MV-4-11 (cell line): ENCODE data around the gene GNAL.

Source experiments
- DNase-seq: peaks from one replicate; lab custom pipeline; 2025; lab: John Stamatoyannopoulos, UW

GNAL gene

DNA sequence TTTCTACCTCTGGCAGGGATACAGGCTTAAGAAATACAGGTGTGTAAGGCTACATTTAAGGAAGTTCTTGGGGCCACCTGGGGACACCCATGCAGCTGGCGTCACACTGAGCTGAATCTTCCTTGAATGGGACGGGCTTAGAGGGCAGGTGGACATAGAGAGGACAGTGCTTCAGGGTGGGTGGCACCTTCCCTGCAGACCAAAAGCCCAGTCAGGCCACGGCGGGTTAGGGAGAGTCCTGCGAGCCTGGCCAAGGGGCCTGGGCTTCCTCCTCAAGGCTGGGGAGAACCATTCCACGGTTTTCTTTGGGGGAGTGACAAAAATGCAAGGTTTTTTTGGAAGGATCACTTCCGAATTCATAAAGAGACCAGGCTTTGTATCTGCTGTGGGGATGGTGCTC is 73.4 kb downstream of the GNAL start:
- DNase-seq, result no peak

DNA sequence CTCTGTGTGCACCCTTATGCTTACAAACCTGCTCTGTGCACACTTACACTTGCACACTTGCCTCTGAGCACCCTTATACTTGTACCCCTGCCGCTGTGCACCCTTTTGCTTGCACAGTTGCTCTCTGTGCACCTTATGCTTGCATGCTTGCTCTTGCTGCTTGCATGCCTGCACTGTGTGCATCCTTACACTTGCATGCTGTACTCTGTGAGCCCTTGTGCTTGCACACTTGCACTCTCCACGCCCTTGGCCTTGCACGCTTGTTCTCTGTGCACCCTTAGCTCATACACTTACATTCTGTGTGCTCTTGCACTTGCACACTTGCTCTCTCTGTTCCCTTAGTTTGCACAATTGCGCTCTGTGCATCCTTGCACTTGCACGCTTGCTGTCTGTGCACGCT is 78.3 kb downstream of the GNAL start:
- no peak for DNase-seq

GRCh38 chr18:11767935-11768334 is 78.9 kb downstream of the GNAL start:
- DNase-seq, result no peak

- DNase-seq, result no peak
These were observed 86.5 kb downstream of the GNAL start for GRCh38 chr18:11775436-11776174.

- no peak for DNase-seq
These were observed 91.0 kb downstream of the GNAL start for GRCh38 chr18:11780042-11780441.

- DNase-seq, result no peak
These were observed 94.8 kb downstream of the GNAL start for GRCh38 chr18:11783716-11784331.

GRCh38 chr18:11784674-11785304 is 95.7 kb downstream of the GNAL start:
- DNase-seq, result no peak

DNA sequence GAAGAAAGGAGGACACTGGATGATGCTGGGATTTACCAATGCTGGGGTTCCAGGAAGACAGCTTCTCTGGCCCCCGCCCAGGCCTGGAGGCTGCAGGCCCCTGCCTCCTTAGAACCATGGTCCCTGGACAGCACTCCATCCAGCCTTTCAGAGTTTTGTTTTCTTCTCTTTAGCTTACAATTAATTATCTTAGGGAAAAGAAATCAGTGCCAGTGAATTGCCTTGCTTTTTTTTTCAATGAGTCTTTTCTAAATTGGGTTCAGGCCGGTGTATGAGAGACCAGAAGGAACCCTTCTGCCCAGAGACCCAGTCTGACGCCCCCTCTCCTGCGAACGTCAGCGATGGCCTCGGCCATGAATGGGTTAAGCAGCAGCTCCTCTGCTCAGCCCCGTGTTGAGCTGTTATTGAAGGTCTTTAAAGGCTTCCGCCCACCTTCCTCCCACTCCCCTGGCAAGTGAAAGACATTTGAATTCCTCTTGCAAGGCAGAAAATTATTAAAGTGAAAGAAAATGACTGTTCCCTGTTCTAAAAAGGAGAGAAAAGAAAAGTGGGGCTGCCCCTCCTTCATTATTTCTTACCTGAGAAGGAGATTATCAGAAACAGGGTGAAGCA is 96.5 kb downstream of the GNAL start:
- DNase-seq, result no peak

GRCh38 chr18:11789716-11790510 is 100.8 kb downstream of the GNAL start:
- DNase-seq, result no peak

GRCh38 chr18:11791131-11791530 is 102.1 kb downstream of the GNAL start:
- no peak for DNase-seq

DNA sequence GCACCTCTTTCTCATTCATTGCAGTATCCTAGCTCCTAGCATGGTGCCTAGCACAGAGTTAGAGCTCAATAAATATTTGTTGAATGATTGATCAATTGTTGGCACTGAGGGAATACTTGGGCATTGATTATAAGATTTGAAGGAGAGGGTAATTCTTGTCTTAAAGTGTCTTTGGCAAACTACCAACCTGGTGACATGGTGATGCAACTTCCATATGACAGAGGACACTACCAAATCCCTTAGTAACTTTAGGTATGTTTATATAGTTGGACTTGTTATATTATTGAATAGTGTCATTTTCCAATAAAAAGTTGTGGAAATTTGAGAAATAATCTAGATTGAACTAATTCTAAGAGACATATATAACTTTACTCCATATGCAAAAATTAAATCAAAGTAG is 103.6 kb downstream of the GNAL start:
- no peak for DNase-seq

- no peak for DNase-seq
These were observed 105.1 kb downstream of the GNAL start for GRCh38 chr18:11794195-11794594.

- no peak for DNase-seq
These were observed 106.9 kb downstream of the GNAL start for GRCh38 chr18:11795916-11796315.

GRCh38 chr18:11798271-11798670 is 109.2 kb downstream of the GNAL start:
- no peak for DNase-seq

DNA sequence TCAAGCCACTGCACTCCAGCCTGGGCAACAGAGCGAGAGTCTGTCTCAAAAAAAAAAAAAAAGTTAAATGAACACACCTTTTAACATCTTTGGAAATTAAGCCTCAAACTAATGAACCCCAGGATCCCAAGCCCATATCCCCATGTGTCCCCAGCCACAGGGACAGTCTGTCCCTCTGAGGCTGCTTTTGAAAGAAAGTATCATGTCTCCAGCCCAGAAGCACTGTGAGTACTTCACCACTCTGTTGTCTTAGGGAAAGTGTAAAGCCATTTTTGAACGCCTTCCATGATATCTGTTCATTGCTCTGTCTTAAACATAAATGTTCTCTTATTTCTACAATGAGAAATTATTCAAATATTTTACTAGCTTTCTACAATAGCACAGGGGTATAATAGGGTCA is 110.0 kb downstream of the GNAL start:
- DNase-seq, result no peak

DNA sequence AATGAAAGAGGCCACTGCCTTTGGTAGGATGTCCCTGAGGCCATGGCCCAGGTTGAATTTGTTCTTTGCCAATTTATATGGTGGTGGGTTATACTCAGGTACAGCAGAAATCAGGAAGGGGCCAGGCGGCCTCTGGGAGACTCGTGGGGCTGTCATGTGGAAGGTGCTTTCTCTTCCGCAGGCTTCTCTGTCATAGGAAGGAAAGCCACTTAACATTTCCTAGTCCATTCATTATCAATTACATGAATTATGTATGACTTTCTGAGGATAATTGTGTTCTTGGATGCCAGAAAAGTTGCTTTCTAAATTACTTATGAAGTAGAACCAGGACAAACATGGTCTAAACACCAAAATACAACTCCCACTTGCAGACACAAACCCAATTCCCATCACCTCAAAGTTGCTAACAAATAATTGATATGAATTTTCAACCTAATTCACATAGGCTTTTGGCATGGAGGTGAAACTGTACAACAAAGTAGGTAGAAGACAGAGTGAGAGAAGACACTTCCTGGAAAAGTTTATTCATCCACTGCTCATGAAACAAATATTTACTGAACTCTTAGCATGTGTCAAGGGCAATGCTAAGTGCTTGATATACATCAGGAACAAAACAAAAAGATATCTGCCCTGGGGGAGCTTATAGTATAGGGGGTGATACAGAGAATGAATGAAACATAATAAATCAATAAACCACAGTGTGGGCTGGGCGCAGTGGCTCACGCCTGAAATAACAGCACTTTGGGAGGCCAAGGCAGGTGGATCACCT is 111.7 kb downstream of the GNAL start:
- DNase-seq, result no peak

- DNase-seq, result no peak
These were observed 112.5 kb downstream of the GNAL start for GRCh38 chr18:11801573-11801972.

DNA sequence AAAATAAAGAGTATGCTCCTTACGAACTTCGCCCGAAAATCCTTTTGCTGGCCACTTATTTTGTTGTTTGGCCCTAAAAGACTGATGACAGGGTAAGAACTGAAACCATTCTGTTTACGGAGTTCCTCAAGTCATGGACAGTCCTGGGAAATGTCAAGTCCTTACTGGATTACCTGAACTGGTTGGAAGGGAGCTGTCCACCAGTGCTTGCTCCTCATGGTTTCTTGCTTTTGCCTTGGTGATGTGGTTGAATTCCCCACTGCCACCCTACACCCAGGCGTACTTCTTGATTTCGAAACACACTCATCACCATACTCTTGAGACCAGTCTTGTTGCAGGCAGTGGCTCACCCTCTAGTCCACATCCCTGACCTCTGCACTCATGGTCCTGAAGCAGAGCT is 113.1 kb downstream of the GNAL start:
- DNase-seq, result peak; percentile 33

GRCh38 chr18:11802586-11802985 is 113.5 kb downstream of the GNAL start:
- DNase-seq, result no peak

- DNase-seq, result no peak
These were observed 118.2 kb downstream of the GNAL start for GRCh38 chr18:11807233-11807632.
